K562 (cell line): Measurements from ENCODE around the gene CACNA2D3.

Experiments
- CBX8 ChIP-seq: fragments of 200-600 bp; sonication (generic); IDR thresholded peaks from 2 replicates; pipeline ENCODE4 v1.6.1; 2012; ENCODE audit warnings: borderline replicate concordance, mixed run types, low read depth, mild to moderate bottlenecking, moderate library complexity, mixed read lengths, low read length, control low read depth, inconsistent platforms; ENCODE audit not compliant: poor library complexity, severe bottlenecking; ENCODE audit errors: extremely low read depth
- CTCF ChIP-seq, 3 experiments: IDR thresholded peaks in 2 of 3; conservative IDR thresholded peaks in 1 of 3; 2 replicates each; pipeline ENCODE4 v1.5.1; 2011 to 2012; ENCODE audit warnings: low read length in 3 of 3, mild to moderate bottlenecking in 3 of 3, control low read depth in 2 of 3, improper control_type of control experiment in 1 of 3, inconsistent platforms in 1 of 3, low read depth in 1 of 3, mixed read lengths in 1 of 3, moderate library complexity in 1 of 3; ENCODE audit not compliant: insufficient read depth in 2 of 3
- RFX5 ChIP-seq: IDR thresholded peaks from 2 replicates; pipeline ENCODE4 v1.6.1; 2011; ENCODE audit warnings: low read depth, mild to moderate bottlenecking, improper control_type of control experiment, low read length
- TF ChIP-seq, protein P1 (sequence below): fragments of 250-450 bp; sonication (Bioruptor Pico); IDR thresholded peaks from 2 replicates; pipeline ENCODE4 v1.4.0; 2020; ENCODE audit warnings: borderline replicate concordance

- no peak for TF ChIP-seq CBX8
- TF ChIP-seq CTCF (IDR thresholded peaks at IDR 0.05 in 2 of 3, conservative IDR thresholded peaks at IDR 0.05 in 1 of 3; ENCODE audit: insufficient read depth in 2 of 3, low read depth in 1 of 3, low read length in 3 of 3), result no peak
- TF ChIP-seq, protein P1, sequence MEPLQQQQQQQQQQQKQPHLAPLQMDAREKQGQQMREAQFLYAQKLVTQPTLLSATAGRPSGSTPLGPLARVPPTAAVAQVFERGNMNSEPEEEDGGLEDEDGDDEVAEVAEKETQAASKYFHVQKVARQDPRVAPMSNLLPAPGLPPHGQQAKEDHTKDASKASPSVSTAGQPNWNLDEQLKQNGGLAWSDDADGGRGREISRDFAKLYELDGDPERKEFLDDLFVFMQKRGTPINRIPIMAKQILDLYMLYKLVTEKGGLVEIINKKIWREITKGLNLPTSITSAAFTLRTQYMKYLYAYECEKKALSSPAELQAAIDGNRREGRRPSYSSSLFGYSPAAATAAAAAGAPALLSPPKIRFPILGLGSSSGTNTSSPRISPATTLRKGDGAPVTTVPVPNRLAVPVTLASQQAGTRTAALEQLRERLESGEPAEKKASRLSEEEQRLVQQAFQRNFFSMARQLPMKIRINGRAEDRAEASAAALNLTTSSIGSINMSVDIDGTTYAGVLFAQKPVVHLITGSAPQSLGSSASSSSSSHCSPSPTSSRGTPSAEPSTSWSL (CRISPR knock-in tag), result no peak
- no peak for TF ChIP-seq RFX5
These were observed 221.1 kb downstream of the CACNA2D3 start for GRCh38 chr3:54343495-54343894.
